GM12874 (cell line): Measurements from ENCODE around the gene ARRB2.

ENCODE experiments used
- TF ChIP-seq, protein P1 (sequence below): IDR thresholded peaks from 2 replicates; pipeline ENCODE4 v1.5.1; 2011; ENCODE audit warnings: low read depth, mild to moderate bottlenecking, control low read depth, low read length, moderate library complexity; ENCODE audit not compliant: insufficient read depth

Gene ARRB2

DNA sequence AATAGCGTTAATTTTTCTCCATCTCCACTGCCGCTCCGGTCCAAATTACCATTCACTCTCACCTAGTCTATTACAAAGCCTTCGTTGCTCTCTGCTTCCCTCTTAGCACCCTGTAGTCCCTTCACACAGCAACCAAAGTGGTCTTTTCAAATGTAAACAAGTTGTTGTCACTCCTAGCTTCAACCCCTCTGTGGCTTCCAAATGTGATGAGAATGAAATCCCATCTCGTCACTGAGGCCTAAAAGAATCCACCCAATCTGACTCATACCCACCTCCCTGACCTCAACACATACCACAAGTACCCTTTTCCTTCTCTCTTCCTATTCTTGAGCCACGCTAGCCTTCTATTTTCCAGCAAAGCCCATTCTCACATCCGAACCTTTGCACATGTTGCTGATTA lies 4.3 kb upstream of the ARRB2 start:
- TF ChIP-seq, protein P1, sequence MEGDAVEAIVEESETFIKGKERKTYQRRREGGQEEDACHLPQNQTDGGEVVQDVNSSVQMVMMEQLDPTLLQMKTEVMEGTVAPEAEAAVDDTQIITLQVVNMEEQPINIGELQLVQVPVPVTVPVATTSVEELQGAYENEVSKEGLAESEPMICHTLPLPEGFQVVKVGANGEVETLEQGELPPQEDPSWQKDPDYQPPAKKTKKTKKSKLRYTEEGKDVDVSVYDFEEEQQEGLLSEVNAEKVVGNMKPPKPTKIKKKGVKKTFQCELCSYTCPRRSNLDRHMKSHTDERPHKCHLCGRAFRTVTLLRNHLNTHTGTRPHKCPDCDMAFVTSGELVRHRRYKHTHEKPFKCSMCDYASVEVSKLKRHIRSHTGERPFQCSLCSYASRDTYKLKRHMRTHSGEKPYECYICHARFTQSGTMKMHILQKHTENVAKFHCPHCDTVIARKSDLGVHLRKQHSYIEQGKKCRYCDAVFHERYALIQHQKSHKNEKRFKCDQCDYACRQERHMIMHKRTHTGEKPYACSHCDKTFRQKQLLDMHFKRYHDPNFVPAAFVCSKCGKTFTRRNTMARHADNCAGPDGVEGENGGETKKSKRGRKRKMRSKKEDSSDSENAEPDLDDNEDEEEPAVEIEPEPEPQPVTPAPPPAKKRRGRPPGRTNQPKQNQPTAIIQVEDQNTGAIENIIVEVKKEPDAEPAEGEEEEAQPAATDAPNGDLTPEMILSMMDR = no peak

DNA sequence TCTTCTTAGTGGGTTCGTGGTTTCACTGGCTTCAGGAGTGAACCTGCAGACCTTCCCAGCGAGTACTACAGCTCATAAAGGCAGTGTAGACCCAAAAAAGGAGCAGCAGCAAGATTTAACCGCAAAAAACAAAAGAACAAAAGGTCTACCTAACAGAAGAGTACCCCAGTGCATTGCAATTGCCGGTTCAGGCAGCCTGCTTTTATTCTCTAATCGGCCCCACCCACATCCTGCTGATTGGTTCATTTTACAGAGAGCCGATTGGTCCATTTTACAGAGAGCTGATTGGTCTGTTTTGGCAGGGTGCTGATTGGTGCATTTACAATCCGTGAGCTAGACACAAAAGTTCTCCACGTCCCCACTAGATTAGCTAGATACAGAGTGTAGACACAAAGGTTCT lies 2.0 kb upstream of the ARRB2 start:
- TF ChIP-seq, protein P1 = no peak

DNA sequence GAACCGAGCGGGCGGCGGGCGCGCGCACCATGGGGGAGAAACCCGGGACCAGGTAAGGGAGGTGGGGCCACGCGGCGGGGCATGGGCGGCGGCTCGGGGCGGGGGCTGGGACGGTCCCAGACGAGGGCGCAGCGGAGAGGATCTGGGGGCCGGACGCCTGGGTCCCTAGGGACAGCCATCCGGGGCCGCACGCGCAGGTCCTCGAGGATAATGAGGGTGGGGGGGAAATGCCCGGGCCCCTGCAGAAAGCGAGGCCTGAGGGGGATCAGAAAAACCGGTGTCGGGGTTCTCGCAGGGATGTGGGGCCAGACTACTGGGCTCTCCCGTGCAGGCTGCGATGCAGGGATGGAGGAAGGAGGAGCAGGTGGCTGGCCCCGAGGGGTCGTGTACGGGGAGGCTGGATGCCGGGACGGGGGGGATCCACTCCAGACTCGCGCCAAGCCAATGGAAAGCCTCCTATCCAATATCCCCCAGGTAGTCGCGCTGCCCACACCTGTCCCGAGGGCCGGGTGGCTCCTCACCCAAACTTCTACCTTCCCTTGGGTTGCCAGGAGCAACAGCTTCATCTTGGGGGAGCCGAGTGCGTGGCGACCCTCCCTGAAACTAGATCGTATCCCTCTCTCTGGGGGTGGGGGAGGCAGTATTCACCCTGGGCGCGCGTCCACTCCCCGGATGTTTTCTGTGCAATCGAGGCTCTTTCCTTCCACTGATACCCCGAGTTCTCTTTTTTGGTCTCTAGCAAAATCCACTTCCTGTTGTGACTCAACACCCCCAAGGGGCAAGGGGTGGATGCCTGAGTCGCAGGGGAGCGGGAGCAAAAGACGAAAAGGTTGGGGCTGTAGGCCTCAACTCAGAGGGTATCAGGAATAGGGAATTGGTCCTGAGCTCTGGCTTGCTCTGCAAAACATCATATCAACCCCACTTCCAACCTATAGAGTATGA lies 532 bp downstream of the ARRB2 start:
- TF ChIP-seq, protein P1 = no peak

DNA sequence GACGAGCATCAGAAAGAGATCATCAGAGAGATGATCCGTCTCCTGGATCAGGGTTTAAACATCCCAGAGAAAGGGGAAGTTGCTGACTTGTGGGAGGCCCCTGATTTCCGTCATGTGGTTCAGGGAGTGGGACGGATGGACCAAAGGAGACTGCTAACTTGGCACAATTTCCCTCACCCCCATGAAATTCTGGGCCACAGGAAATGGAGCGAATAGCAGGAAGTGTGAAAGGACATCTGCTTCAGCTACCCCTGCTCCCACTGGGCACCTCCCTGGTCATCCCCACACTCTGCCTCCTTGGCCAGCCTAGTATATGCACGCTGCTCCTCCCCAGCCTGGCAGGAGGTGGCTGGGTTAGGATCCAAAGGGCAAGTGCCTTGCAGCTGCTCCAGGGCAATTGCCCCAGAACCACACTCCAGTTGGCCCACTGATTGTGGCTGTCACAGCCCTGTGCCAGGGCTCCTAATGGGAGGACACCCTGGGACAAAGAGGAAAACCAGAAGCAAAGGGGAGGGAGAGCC lies 1.3 kb downstream of the ARRB2 start:
- TF ChIP-seq, protein P1 = no peak

DNA sequence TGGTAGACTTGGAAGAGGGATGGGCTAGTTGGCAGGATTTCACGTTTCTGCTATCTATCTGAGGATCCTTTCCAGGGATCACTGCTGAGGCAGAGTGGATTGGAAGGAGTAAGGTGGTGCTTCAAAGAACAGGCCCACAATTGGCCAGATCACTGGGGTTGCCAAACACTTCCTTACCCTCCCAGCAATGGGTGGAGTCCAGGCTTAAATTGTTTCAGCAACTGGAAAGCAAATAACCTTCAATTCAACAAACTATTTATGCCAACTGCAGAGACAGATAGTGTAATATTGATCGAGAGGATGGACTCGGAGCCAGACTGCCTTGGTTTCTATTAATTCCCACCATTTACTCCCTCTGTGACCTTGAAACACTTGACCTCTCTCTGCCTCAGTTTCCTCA lies 2.1 kb downstream of the ARRB2 start:
- TF ChIP-seq, protein P1 = no peak

DNA sequence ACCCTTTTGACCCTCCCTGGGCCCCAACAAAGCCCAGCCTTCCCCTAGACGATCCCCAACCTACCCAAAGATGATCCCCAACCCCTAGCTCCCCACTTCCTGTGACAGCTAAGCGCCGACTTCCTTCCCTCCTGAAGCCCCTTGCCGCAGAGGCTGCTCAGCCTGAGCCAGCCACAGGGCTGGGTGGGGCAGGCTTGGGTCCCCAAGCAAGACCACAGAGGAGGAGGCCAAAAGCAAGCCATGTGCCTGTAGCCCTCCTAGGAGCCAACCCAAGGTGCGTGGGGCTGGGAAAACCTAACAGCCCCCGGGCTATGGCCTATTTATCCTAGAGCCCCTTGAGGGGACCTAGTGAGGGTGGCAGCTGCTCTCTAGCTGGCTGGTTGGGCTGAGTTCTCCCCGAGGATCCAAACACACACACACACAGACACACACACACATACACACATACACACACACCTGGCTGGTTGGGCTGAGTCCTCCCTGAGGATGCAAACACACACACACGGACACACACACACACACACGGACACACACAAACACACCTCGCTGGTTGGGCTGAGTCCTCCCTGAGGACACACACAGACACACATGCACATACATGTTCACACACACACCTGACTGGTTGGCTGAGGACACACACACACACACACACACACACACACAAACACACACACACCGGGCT lies 4.8 kb downstream of the ARRB2 start:
- TF ChIP-seq, protein P1 = no peak

DNA sequence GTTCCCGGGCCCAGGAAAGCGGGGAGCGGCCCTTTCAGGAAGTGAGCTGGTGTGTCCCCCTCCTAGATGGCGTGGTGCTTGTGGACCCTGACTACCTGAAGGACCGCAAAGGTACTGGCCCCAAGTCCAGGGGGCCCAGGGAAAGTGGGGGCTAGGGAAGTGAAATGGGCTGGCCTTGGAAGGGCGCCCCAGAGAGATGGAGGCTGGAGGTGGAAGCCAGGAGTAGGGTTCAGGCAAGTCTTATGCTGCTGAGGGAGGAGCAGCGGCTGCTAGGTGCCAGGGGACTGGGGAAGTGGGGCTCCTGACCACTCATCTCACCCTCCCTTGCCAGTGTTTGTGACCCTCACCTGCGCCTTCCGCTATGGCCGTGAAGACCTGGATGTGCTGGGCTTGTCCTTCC lies 5.6 kb downstream of the ARRB2 start:
- TF ChIP-seq, protein P1 = no peak
